Loucy (cell line): ENCODE results near the gene USP33.

Experiments
- EZH2phosphoT487 ChIP-seq: fragments of 200-600 bp; IDR thresholded peaks from 2 replicates; pipeline ENCODE4 v1.6.1; 2018; ENCODE audit warnings: antibody characterized with exemption, mild to moderate bottlenecking, moderate library complexity, borderline replicate concordance
- TF ChIP-seq, protein P1 (sequence below): fragments of 200-600 bp; sonication (generic); conservative IDR thresholded peaks from 2 replicates; pipeline ENCODE4 v1.5.1; 2014; ENCODE audit warnings: mild to moderate bottlenecking, antibody characterized with exemption, low read length

DNA sequence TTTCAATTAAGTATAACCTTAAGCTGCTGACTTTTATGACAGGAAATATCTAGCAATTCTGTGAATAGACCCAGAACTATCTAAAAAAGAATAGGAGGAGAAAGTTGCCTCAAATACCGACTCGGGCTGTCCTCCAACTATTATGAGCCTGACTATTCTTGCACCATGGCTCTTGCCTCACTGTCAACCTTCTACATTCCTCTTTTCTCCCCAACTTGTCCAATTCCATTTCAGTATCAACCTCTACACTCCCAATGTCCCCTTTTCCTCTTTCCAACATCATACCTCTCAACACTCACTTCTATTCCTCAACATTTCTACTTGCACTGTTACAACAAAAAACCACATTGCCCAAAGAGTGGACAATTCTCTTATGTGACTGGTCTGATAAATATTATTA is 79.5 kb downstream of the USP33 start:
- TF ChIP-seq, protein P1, sequence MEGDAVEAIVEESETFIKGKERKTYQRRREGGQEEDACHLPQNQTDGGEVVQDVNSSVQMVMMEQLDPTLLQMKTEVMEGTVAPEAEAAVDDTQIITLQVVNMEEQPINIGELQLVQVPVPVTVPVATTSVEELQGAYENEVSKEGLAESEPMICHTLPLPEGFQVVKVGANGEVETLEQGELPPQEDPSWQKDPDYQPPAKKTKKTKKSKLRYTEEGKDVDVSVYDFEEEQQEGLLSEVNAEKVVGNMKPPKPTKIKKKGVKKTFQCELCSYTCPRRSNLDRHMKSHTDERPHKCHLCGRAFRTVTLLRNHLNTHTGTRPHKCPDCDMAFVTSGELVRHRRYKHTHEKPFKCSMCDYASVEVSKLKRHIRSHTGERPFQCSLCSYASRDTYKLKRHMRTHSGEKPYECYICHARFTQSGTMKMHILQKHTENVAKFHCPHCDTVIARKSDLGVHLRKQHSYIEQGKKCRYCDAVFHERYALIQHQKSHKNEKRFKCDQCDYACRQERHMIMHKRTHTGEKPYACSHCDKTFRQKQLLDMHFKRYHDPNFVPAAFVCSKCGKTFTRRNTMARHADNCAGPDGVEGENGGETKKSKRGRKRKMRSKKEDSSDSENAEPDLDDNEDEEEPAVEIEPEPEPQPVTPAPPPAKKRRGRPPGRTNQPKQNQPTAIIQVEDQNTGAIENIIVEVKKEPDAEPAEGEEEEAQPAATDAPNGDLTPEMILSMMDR, result no peak
- TF ChIP-seq EZH2phosphoT487, result no peak
